OCI-LY1 (cell line): ENCODE data around the gene HMG20A.

Source experiments
- CTCF ChIP-seq: fragments of 200-600 bp; sonication (generic), shearing (Covaris generic); IDR thresholded peaks from 2 replicates; pipeline ENCODE4 v1.5.1; 2017; ENCODE audit warnings: mild to moderate bottlenecking, antibody characterized with exemption, low read length, moderate library complexity, mixed read lengths
- EZH2 ChIP-seq: fragments of 200-600 bp; sonication (generic), shearing (Covaris generic); IDR thresholded peaks from 2 replicates; pipeline ENCODE4 v1.8.0; 2017; ENCODE audit warnings: borderline replicate concordance, mixed run types, mild to moderate bottlenecking, antibody characterized with exemption, low read length, moderate library complexity, mixed read lengths

GRCh38 chr15:77440378-77440999 lies 19.8 kb downstream of the HMG20A start:
- TF ChIP-seq EZH2 (no peak), CTCF (no peak)
